Measurements from ENCODE around the gene ILDR1. TPM values are rescaled to one million over a fixed set of nuclear protein-coding genes. Genes with fewer than 3 reads are reported as not detected.

Gene ILDR1
- total RNA-seq, 4 donors from 2014 or later, result not detected

GRCh38 chr3:121995161-121996137 is 26.6 kb downstream of the ILDR1 start:
- DNase-seq (ENCODE audit: low spot score), result no peak
- peak; percentile 39 for ATAC-seq (ENCODE audit: low FRiP score)
- TF ChIP-seq, protein P1, sequence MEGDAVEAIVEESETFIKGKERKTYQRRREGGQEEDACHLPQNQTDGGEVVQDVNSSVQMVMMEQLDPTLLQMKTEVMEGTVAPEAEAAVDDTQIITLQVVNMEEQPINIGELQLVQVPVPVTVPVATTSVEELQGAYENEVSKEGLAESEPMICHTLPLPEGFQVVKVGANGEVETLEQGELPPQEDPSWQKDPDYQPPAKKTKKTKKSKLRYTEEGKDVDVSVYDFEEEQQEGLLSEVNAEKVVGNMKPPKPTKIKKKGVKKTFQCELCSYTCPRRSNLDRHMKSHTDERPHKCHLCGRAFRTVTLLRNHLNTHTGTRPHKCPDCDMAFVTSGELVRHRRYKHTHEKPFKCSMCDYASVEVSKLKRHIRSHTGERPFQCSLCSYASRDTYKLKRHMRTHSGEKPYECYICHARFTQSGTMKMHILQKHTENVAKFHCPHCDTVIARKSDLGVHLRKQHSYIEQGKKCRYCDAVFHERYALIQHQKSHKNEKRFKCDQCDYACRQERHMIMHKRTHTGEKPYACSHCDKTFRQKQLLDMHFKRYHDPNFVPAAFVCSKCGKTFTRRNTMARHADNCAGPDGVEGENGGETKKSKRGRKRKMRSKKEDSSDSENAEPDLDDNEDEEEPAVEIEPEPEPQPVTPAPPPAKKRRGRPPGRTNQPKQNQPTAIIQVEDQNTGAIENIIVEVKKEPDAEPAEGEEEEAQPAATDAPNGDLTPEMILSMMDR (IDR thresholded peaks at IDR 0.05), result no peak

- DNase-seq (ENCODE audit: low spot score) (no peak), ATAC-seq (ENCODE audit: low FRiP score) (no peak)
- TF ChIP-seq, protein P1 (IDR thresholded peaks at IDR 0.05), result no peak
Measured at GRCh38 chr3:121994551-121994950, 27.5 kb downstream of the ILDR1 start.

- DNase-seq (ENCODE audit: low spot score) (no peak), ATAC-seq (ENCODE audit: low FRiP score) (no peak)
- TF ChIP-seq, protein P1 (IDR thresholded peaks at IDR 0.05), result no peak
Measured at GRCh38 chr3:121992601-121993560, 29.2 kb downstream of the ILDR1 start.

- TF ChIP-seq, protein P1 (IDR thresholded peaks at IDR 0.05), result no peak
- DNase-seq (ENCODE audit: low spot score), result no peak
- no peak for ATAC-seq (ENCODE audit: low FRiP score)
Measured at GRCh38 chr3:121989943-121990342, 32.1 kb downstream of the ILDR1 start.

DNA sequence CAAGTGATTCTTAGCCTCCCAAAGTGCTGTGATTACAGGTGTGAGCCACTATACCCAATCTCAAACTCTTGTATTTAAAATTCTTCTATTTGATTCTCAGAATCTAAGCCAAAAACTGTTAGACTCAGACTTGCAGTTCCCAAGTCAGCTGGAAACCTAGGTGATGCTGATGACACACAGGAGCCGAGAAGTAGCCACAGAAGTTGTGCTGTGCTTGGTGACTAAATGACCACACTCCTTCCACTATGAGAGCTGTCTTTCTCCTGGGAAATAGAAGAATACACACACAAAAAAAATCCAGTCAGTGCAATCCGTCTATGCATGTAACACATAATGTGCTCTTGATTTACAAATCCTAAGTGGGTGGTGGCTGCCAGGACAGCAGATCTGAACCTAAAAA is 33.9 kb downstream of the ILDR1 start:
- TF ChIP-seq, protein P1 (IDR thresholded peaks at IDR 0.05), result no peak
- no peak for ATAC-seq (ENCODE audit: low FRiP score)
- DNase-seq (ENCODE audit: low spot score), result no peak

DNA sequence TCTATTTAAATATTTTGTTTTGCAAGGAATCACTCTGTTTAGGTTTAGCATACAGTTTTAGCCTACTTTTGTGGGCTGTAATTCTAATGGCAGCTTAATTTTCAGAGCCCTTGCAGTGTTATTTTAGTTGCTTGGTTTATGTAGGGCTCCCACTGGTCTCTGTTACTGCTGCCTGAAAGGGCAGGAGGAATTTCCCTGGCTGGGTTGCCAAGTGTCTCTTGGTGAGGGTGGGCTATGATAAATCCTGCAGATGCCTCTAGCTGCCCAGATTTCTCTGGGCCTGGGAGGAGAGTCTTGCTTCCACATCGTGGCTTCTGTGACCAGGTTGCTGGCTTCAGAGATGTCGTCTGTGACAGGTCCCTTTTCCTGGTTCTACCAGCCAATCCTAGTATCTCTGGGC is 36.2 kb downstream of the ILDR1 start:
- ATAC-seq (ENCODE audit: low FRiP score) (no peak), DNase-seq (ENCODE audit: low spot score) (no peak)
- TF ChIP-seq, protein P1 (IDR thresholded peaks at IDR 0.05), result no peak

Measured in omental fat pad (tissue), 4 donors.